PC-3 (cell line): ENCODE measurements around the gene TLN1.

Source experiments
- CTCF ChIP-seq: fragments of 300-600 bp; sonication (generic); conservative IDR thresholded peaks from 2 replicates; pipeline ENCODE4 v1.5.1; 2017; ENCODE audit warnings: antibody characterized with exemption, low read depth, mild to moderate bottlenecking, low read length
- EZH2 ChIP-seq: fragments of 300-600 bp; sonication (generic); IDR thresholded peaks from one replicate; pipeline ENCODE4 v1.6.1; 2017; ENCODE audit warnings: antibody characterized with exemption, mild to moderate bottlenecking, low read length; ENCODE audit not compliant: unreplicated experiment

GRCh38 chr9:35759795-35760194 is 27.8 kb upstream of the TLN1 start:
- TF ChIP-seq CTCF (no peak), EZH2 (no peak)
